BLaER1 treated with 17β-estradiol and CSF1 and Interleukin-3, amounts not matched to agents 10 nM and 100 nM (cell line): Measurements from ENCODE around the gene NAALADL2.
A peak's percentile ranks its signal among the peaks of the same experiment; 100 is the strongest.

ENCODE experiments used
- H3K27ac ChIP-seq, 11 experiments: shearing (Covaris generic); formaldehyde crosslinking; 2 replicates each; pipeline ENCODE4 v1.8.1; 2022
- H3K27me3 ChIP-seq, 11 experiments: shearing (Covaris generic); formaldehyde crosslinking; 2 replicates each; pipeline ENCODE4 v1.8.1; 2022
- H3K36me3 ChIP-seq, 11 experiments: shearing (Covaris generic); formaldehyde crosslinking; 2 replicates each; pipeline ENCODE4 v1.8.1; 2022
- H3K4me1 ChIP-seq, 10 experiments: shearing (Covaris generic); formaldehyde crosslinking; 2 replicates each; pipeline ENCODE4 v1.8.1; 2022
- H3K4me2 ChIP-seq, 11 experiments: shearing (Covaris generic); formaldehyde crosslinking; 2 replicates each; pipeline ENCODE4 v1.8.1; 2022
- H3K4me3 ChIP-seq, 10 experiments: shearing (Covaris generic); formaldehyde crosslinking; 2 replicates each; pipeline ENCODE4 v1.8.1; 2022
- H3K9ac ChIP-seq, 11 experiments: shearing (Covaris generic); formaldehyde crosslinking; 2 replicates each; pipeline ENCODE4 v1.8.1; 2022
- H3K9me3 ChIP-seq, 11 experiments: shearing (Covaris generic); formaldehyde crosslinking; replicated peaks in 1 of 11; 2 replicates each; pipeline ENCODE4 v1.8.1; 2022
- H4K20me1 ChIP-seq, 11 experiments: shearing (Covaris generic); formaldehyde crosslinking; 2 replicates each; pipeline ENCODE4 v1.8.1; 2022
- Cebpa-rat ChIP-seq, 11 experiments: shearing (Covaris generic); IDR thresholded peaks; 2 replicates each; pipeline ENCODE4 v1.8.1; 2022

NAALADL2 gene

DNA sequence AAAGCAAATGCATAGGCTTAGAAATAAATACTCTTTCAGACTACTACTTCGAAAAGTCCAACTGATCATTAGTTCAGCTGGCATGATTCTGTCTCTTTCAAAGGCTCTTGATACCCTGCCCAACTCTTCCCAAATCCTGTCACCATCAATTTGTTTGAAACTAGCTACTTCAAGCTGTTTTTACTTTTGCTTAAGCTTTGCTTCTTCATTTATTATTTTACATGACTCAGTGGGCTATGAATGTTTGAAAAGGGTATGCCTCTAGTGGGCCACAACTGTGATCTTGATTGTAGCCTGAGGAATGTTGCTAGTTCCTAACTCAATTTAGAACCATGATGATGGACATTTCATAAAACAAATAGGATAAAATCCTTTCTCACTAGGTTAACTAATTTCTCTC lies 340.8 kb downstream of the NAALADL2 start:
- no peaks in the 10 kb centered on the region for H3K4me1 ChIP-seq
- H3K36me3 ChIP-seq = no peaks in the 10 kb centered on the region
- TF ChIP-seq Cebpa-rat (IDR thresholded peaks at IDR 0.05) = no peak
- peaks cover 0 to 10% (median 6%) of the 10 kb centered on the region in 11 experiments; a peak in 8 of 22 replicates for H3K9me3 ChIP-seq
- H3K4me2 ChIP-seq = no peak overlapping the region
- no peaks in the 10 kb centered on the region for H3K27me3 ChIP-seq
- H3K27ac ChIP-seq = no peak overlapping the region
- no peak overlapping the region for H3K4me3 ChIP-seq
- no peaks in the 10 kb centered on the region for H4K20me1 ChIP-seq
- H3K9ac ChIP-seq = no peak overlapping the region

DNA sequence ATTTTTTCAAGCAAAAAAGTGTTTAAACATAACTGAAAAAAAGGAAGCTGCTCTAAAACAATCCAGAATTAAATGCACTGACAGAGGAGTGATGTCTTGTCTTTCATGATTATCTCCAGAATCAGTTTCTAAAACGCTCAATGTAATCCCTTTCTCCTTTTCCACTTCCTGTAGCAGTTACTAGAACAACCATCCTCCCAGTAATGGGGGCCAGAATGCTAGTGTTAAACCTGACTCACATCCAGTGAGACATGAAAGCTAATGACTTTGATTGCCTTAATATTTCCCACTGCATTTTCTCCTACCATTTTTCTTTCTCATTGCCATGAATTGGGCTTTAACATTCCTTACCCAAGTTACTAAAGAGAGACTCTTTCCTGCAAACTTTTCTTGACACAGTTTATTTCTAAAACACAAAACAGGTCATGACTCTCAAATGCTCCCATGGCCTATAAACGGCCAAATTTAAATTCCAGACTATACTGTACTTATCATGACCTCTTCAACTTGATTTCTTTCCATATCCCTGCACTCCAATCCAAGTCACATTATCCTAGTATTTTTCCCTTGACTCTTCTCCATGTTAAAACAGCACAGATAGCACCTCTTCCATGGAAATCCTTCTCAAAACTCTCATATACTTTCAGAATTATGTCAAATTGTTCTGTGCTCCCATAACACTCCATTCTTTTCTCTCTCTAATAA lies 341.4 kb downstream of the NAALADL2 start:
- no peak overlapping the region for H3K4me2 ChIP-seq
- no peaks in the 10 kb centered on the region for H3K4me1 ChIP-seq
- no peaks in the 10 kb centered on the region for H3K27me3 ChIP-seq
- no peaks in the 10 kb centered on the region for H3K36me3 ChIP-seq
- H3K27ac ChIP-seq = no peak overlapping the region
- TF ChIP-seq Cebpa-rat (IDR thresholded peaks at IDR 0.05) = no peak
- no peak overlapping the region for H3K4me3 ChIP-seq
- H4K20me1 ChIP-seq = no peaks in the 10 kb centered on the region
- H3K9ac ChIP-seq = no peak overlapping the region
- peaks cover 0 to 14% (median 9%) of the 10 kb centered on the region in 11 experiments; a peak in 9 of 22 replicates for H3K9me3 ChIP-seq

DNA sequence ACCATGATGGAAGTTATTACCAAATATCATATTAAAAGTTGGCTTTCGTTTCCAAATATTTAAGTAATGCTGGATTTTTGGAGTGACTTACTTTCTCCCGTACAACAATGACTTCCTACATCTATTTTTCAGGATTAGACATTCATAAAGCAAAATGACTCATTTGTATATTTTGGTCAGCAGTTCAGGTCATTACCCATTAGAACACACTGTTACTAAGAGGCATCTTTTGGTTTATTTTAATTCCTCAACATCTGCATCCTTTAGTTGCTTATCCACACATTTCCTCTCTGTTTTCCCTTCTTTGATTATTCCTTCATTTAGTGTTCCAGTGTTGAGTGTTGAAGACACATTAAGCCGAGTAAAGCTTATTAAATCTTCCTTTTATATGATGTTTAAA lies 348.2 kb downstream of the NAALADL2 start:
- Histone ChIP-seq H3K4me3 (no peak overlapping the region), H3K4me1 (no peaks in the 10 kb centered on the region), H3K4me2 (no peak overlapping the region), H3K27ac (no peak overlapping the region), H3K27me3 (no peaks in the 10 kb centered on the region), H4K20me1 (no peaks in the 10 kb centered on the region), H3K9me3 (peaks cover 0 to 16% (median 8%) of the 10 kb centered on the region in 11 experiments; a peak in 9 of 22 replicates), H3K36me3 (no peaks in the 10 kb centered on the region), H3K9ac (no peak overlapping the region)
- no peak for TF ChIP-seq Cebpa-rat (IDR thresholded peaks at IDR 0.05)

GRCh38 chr3:175208326-175208725 lies 349.2 kb downstream of the NAALADL2 start:
- no peak overlapping the region for H3K27ac ChIP-seq

GRCh38 chr3:175211466-175211865 lies 352.3 kb downstream of the NAALADL2 start:
- no peak for TF ChIP-seq Cebpa-rat (IDR thresholded peaks at IDR 0.05)
- no peak overlapping the region for H3K4me3 ChIP-seq
- H3K9ac ChIP-seq = no peak overlapping the region

More at GRCh38 chr3:175208326-175208725, 349.2 kb downstream of the NAALADL2 start:
- no peaks in the 10 kb centered on the region for H4K20me1 ChIP-seq
- no peaks in the 10 kb centered on the region for H3K27me3 ChIP-seq
- no peak for TF ChIP-seq Cebpa-rat (IDR thresholded peaks at IDR 0.05)
- no peak overlapping the region for H3K4me3 ChIP-seq
- no peak overlapping the region for H3K9ac ChIP-seq
- H3K4me1 ChIP-seq = no peaks in the 10 kb centered on the region
- H3K36me3 ChIP-seq = no peaks in the 10 kb centered on the region
- H3K4me2 ChIP-seq = no peak overlapping the region
- peaks cover 0 to 16% (median 0%) of the 10 kb centered on the region in 11 experiments; a peak in 7 of 22 replicates for H3K9me3 ChIP-seq

GRCh38 chr3:175212896-175213295 lies 353.8 kb downstream of the NAALADL2 start:
- peak in 6 of 11 experiments; percentile 35 to 85 (median 64); a peak in 8 of 22 replicates for TF ChIP-seq Cebpa-rat (IDR thresholded peaks at IDR 0.05)
- H4K20me1 ChIP-seq = no peaks in the 10 kb centered on the region
- H3K27ac ChIP-seq = no peak overlapping the region
- no peak overlapping the region for H3K4me2 ChIP-seq
- H3K9ac ChIP-seq = no peak overlapping the region
- no peaks in the 10 kb centered on the region for H3K27me3 ChIP-seq
- no peaks in the 10 kb centered on the region for H3K4me1 ChIP-seq
- H3K36me3 ChIP-seq = no peaks in the 10 kb centered on the region
- no peak overlapping the region for H3K4me3 ChIP-seq
- no peaks in the 10 kb centered on the region for H3K9me3 ChIP-seq

More at GRCh38 chr3:175211466-175211865, 352.3 kb downstream of the NAALADL2 start:
- Histone ChIP-seq H3K4me2 (no peak overlapping the region), H4K20me1 (no peaks in the 10 kb centered on the region), H3K27ac (no peak overlapping the region), H3K4me1 (no peaks in the 10 kb centered on the region), H3K9me3 (no peaks in the 10 kb centered on the region), H3K36me3 (no peaks in the 10 kb centered on the region), H3K27me3 (no peaks in the 10 kb centered on the region)

DNA sequence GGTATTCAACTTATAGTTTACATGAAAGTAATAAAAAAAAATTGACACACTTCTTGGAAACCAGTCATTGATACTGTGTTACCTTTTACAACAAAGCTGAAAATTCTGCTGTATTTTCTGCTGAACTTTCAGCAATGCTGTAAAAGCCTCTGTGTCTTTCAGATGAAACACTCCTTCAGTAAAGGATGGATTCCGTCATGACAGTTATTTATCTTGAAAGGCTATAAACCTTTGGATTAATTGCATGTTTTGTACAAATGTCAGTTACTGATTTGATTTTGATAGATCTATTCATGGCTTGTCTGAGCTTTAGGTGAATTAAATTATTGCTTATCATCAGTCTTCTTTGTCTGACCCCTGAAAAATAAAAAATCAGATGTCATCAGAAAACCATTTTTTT lies 355.1 kb downstream of the NAALADL2 start:
- no peaks in the 10 kb centered on the region for H3K27me3 ChIP-seq

GRCh38 chr3:175215833-175216232 lies 356.7 kb downstream of the NAALADL2 start:
- H3K9ac ChIP-seq = no peak overlapping the region
- H4K20me1 ChIP-seq = no peaks in the 10 kb centered on the region
- no peak for TF ChIP-seq Cebpa-rat (IDR thresholded peaks at IDR 0.05)
- H3K36me3 ChIP-seq = no peaks in the 10 kb centered on the region
- no peaks in the 10 kb centered on the region for H3K4me1 ChIP-seq
- no peaks in the 10 kb centered on the region for H3K9me3 ChIP-seq
- H3K4me2 ChIP-seq = no peak overlapping the region
- H3K27ac ChIP-seq = no peak overlapping the region
- H3K27me3 ChIP-seq = no peaks in the 10 kb centered on the region
- no peak overlapping the region for H3K4me3 ChIP-seq

More for the DNA sequence above, 355.1 kb downstream of the NAALADL2 start:
- H3K4me3 ChIP-seq = no peak overlapping the region
- no peaks in the 10 kb centered on the region for H3K4me1 ChIP-seq
- no peak overlapping the region for H3K4me2 ChIP-seq
- H3K9ac ChIP-seq = no peak overlapping the region
- no peaks in the 10 kb centered on the region for H3K9me3 ChIP-seq
- H3K36me3 ChIP-seq = no peaks in the 10 kb centered on the region
- H3K27ac ChIP-seq = no peak overlapping the region
- no peak for TF ChIP-seq Cebpa-rat (IDR thresholded peaks at IDR 0.05)
- H4K20me1 ChIP-seq = no peaks in the 10 kb centered on the region

GRCh38 chr3:175222356-175222755 lies 363.2 kb downstream of the NAALADL2 start:
- Histone ChIP-seq H3K27ac (no peak overlapping the region), H3K4me2 (no peak overlapping the region), H3K9me3 (0 out of 22 replicates have a peak, but pooled peaks cover 0 to 6% (median 0%) of the 10 kb centered on the region in 11 experiments), H3K9ac (no peak overlapping the region), H4K20me1 (no peaks in the 10 kb centered on the region), H3K4me1 (no peaks in the 10 kb centered on the region), H3K4me3 (no peak overlapping the region), H3K36me3 (no peaks in the 10 kb centered on the region), H3K27me3 (no peaks in the 10 kb centered on the region)
- TF ChIP-seq Cebpa-rat (IDR thresholded peaks at IDR 0.05) = no peak

GRCh38 chr3:175224051-175224450 lies 364.9 kb downstream of the NAALADL2 start:
- no peaks in the 10 kb centered on the region for H3K4me1 ChIP-seq
- H3K9me3 ChIP-seq = 0 out of 22 replicates have a peak, but pooled peaks cover 0 to 6% (median 0%) of the 10 kb centered on the region in 11 experiments
- no peak overlapping the region for H3K9ac ChIP-seq
- no peak overlapping the region for H3K27ac ChIP-seq
- no peaks in the 10 kb centered on the region for H3K36me3 ChIP-seq
- no peaks in the 10 kb centered on the region for H4K20me1 ChIP-seq
- H3K4me3 ChIP-seq = no peak overlapping the region
- H3K27me3 ChIP-seq = no peaks in the 10 kb centered on the region
- TF ChIP-seq Cebpa-rat (IDR thresholded peaks at IDR 0.05) = no peak
- no peak overlapping the region for H3K4me2 ChIP-seq
